Neutrophil (primary cell): ENCODE results near the gene FAM163B.

ENCODE experiments used
- H3K27ac ChIP-seq: fragments of 200-600 bp; sonication (generic); 2 replicates; pipeline ENCODE4 v1.5.1; 2016; ENCODE audit warnings: mild to moderate bottlenecking, moderate library complexity
- H3K27me3 ChIP-seq: fragments of 200-600 bp; sonication (generic); 2 replicates; pipeline ENCODE4 v1.6.0; 2016; ENCODE audit warnings: mild to moderate bottlenecking
- H3K36me3 ChIP-seq: fragments of 200-600 bp; sonication (generic); 2 replicates; pipeline ENCODE4 v1.5.1; 2017
- H3K4me1 ChIP-seq, 2 experiments: fragments of 200-600 bp in 1 of 2; sonication (generic) in 1 of 2; 1 replicate in 1 of 2; 2 replicates in 1 of 2; pipeline versions ENCODE4 v1.5.1 to v1.6.1; 2013 to 2016; ENCODE audit warnings: low read depth in 1 of 2, low read length in 1 of 2, mild to moderate bottlenecking in 1 of 2, moderate library complexity in 1 of 2; ENCODE audit not compliant: control insufficient read depth in 1 of 2, insufficient read depth in 1 of 2
- H3K4me3 ChIP-seq, 2 experiments: fragments of 200-600 bp in 1 of 2; sonication (generic) in 1 of 2; 1 replicate in 1 of 2; 2 replicates in 1 of 2; pipeline ENCODE4 v1.5.1; 2013 to 2016; ENCODE audit warnings: low read depth in 1 of 2, low read length in 1 of 2, mild to moderate bottlenecking in 1 of 2, moderate library complexity in 1 of 2
- H3K9me3 ChIP-seq: fragments of 200-600 bp; sonication (generic); 2 replicates; pipeline ENCODE4 v1.5.1; 2016
- CTCF ChIP-seq: fragments of 200-600 bp; sonication (generic); IDR thresholded peaks from 2 replicates; pipeline ENCODE4 v1.5.1; 2016; ENCODE audit warnings: antibody characterized with exemption

Gene FAM163B

GRCh38 chr9:133595910-133596309, 13.3 kb downstream of the FAM163B start:
- no peaks in the 10 kb centered on the region for H3K27me3 ChIP-seq
- no peak overlapping the region for H3K27ac ChIP-seq
- no peaks in the 10 kb centered on the region for H3K4me1 ChIP-seq
- H3K36me3 ChIP-seq: no peaks in the 10 kb centered on the region
- TF ChIP-seq CTCF: no peak
- peaks cover 5% of the 10 kb centered on the region for H3K9me3 ChIP-seq
- H3K4me3 ChIP-seq: no peak overlapping the region

- Histone ChIP-seq H3K36me3 (no peaks in the 10 kb centered on the region), H3K27me3 (no peaks in the 10 kb centered on the region), H3K4me3 (no peak overlapping the region), H3K27ac (no peak overlapping the region), H3K4me1 (no peaks in the 10 kb centered on the region), H3K9me3 (peaks cover 5% of the 10 kb centered on the region)
- no peak for TF ChIP-seq CTCF
Measured at GRCh38 chr9:133594310-133594709, 14.9 kb downstream of the FAM163B start.

- TF ChIP-seq CTCF: no peak
- Histone ChIP-seq H3K4me3 (no peak overlapping the region), H3K27me3 (no peaks in the 10 kb centered on the region), H3K27ac (no peak overlapping the region), H3K9me3 (peaks cover 5% of the 10 kb centered on the region), H3K4me1 (no peaks in the 10 kb centered on the region), H3K36me3 (no peaks in the 10 kb centered on the region)
Measured at GRCh38 chr9:133593587-133594253, 15.5 kb downstream of the FAM163B start.

GRCh38 chr9:133592731-133593409, 16.3 kb downstream of the FAM163B start:
- H3K27ac ChIP-seq: no peak overlapping the region
- no peak for TF ChIP-seq CTCF
- H3K9me3 ChIP-seq: peaks cover 5% of the 10 kb centered on the region
- H3K4me1 ChIP-seq: no peaks in the 10 kb centered on the region
- H3K36me3 ChIP-seq: no peaks in the 10 kb centered on the region
- no peak overlapping the region for H3K4me3 ChIP-seq
- H3K27me3 ChIP-seq: no peaks in the 10 kb centered on the region

- no peak for TF ChIP-seq CTCF
- Histone ChIP-seq H3K27ac (no peak overlapping the region), H3K36me3 (no peaks in the 10 kb centered on the region), H3K4me1 (no peaks in the 10 kb centered on the region), H3K4me3 (no peak overlapping the region), H3K9me3 (peaks cover 3% of the 10 kb centered on the region), H3K27me3 (peaks cover 5% of the 10 kb centered on the region)
Measured at GRCh38 chr9:133591985-133592384, 17.2 kb downstream of the FAM163B start.
